A673 (cell line): Measurements from ENCODE around the gene PAX5.

Source experiments
- EZH2 ChIP-seq: fragments of 200-600 bp; sonication (generic); IDR thresholded peaks from 2 replicates; pipeline ENCODE4 v1.6.1; 2017; ENCODE audit warnings: borderline replicate concordance, low read depth, mild to moderate bottlenecking, mixed read lengths, antibody characterized with exemption, low read length; ENCODE audit not compliant: poor library complexity, severe bottlenecking
- TF ChIP-seq, protein P1 (sequence below): fragments of 300-800, 200-600 bp; sonication (generic); conservative IDR thresholded peaks from 2 replicates; pipeline ENCODE4 v1.5.1; 2017; ENCODE audit warnings: low read depth, mild to moderate bottlenecking, antibody characterized with exemption, low read length, moderate library complexity, mixed read lengths

DNA sequence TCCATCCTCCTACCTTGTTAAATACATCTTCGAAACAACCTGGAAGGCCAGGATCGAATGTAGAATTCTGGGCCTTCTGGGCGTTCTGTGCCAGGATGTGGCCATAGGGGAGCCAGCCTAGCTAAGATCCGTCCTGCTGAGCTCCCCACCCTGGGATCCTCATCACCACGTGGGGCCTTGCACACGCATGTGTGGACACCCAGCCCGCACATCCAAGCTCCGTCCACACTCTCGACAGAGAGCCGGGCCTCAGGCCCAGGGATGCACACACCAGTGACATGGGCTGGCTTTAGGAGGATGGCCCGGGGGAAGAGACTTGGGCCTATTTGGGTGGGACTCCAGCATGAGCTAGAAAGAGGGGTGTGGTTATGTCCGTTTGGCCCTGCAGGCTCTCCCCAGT is 154.0 kb downstream of the PAX5 start:
- TF ChIP-seq, protein P1, sequence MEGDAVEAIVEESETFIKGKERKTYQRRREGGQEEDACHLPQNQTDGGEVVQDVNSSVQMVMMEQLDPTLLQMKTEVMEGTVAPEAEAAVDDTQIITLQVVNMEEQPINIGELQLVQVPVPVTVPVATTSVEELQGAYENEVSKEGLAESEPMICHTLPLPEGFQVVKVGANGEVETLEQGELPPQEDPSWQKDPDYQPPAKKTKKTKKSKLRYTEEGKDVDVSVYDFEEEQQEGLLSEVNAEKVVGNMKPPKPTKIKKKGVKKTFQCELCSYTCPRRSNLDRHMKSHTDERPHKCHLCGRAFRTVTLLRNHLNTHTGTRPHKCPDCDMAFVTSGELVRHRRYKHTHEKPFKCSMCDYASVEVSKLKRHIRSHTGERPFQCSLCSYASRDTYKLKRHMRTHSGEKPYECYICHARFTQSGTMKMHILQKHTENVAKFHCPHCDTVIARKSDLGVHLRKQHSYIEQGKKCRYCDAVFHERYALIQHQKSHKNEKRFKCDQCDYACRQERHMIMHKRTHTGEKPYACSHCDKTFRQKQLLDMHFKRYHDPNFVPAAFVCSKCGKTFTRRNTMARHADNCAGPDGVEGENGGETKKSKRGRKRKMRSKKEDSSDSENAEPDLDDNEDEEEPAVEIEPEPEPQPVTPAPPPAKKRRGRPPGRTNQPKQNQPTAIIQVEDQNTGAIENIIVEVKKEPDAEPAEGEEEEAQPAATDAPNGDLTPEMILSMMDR: no peak
- TF ChIP-seq EZH2: no peak
